BLaER1 (cell line): ENCODE results near the gene PPFIA2.

Experiments
- H3K27ac ChIP-seq: shearing (Covaris generic); formaldehyde crosslinking; 2 replicates; pipeline ENCODE4 v1.8.1; 2022
- H3K27me3 ChIP-seq: shearing (Covaris generic); formaldehyde crosslinking; 2 replicates; pipeline ENCODE4 v1.8.1; 2022
- H3K36me3 ChIP-seq: shearing (Covaris generic); formaldehyde crosslinking; 2 replicates; pipeline ENCODE4 v1.8.1; 2022
- H3K4me1 ChIP-seq: shearing (Covaris generic); formaldehyde crosslinking; 2 replicates; pipeline ENCODE4 v1.8.1; 2022
- H3K4me2 ChIP-seq: shearing (Covaris generic); formaldehyde crosslinking; 2 replicates; pipeline ENCODE4 v1.8.1; 2022
- H3K4me3 ChIP-seq: shearing (Covaris generic); formaldehyde crosslinking; 2 replicates; pipeline ENCODE4 v1.8.1; 2022
- H3K9ac ChIP-seq: shearing (Covaris generic); formaldehyde crosslinking; 2 replicates; pipeline ENCODE4 v1.8.1; 2022
- H3K9me3 ChIP-seq: shearing (Covaris generic); formaldehyde crosslinking; 2 replicates; pipeline ENCODE4 v1.8.1; 2022
- H4K20me1 ChIP-seq: shearing (Covaris generic); formaldehyde crosslinking; 2 replicates; pipeline ENCODE4 v1.8.1; 2022
- Cebpa-rat ChIP-seq: shearing (Covaris generic); IDR thresholded peaks from 2 replicates; pipeline ENCODE4 v1.8.1; 2022

PPFIA2 gene

DNA sequence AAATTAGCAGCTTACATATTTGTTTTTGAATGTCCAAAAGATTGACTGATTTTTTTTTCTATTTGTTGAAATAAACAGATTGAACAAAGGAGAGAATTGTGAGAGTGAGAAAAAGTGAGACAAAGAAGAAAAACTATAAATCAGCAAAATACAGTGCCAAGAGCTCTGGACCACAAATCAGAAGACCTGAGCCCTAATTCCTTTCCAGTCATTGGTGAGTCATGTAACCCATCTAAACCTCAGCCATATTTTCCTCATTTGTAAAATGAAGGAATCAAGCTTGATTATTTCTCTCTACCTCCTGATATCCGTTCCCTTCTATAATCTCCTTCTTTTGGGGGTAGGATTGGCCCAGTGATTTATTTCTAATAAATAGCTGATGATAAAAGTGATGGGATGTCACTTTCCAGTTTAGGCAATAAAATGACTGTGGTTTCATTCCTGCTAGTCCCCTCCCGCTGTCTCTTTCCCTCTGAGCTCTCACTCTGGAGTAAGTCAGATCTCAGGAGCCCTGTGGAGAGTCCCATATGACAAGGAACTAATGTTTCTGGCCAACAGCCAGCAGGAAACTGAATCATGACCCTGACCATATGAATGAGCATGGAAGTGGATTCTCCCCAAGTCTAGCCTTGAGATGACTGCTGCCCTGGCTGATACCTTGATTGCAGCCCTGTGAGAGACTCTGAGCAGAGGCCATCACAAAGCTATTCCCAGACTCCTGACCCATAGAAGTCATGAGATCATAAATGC is 462.4 kb downstream of the PPFIA2 start:
- TF ChIP-seq Cebpa-rat, result no peak
- H3K27me3 ChIP-seq, result no peaks in the 10 kb centered on the region
- no peaks in the 10 kb centered on the region for H4K20me1 ChIP-seq
- no peaks in the 10 kb centered on the region for H3K4me1 ChIP-seq
- no peak overlapping the region for H3K9ac ChIP-seq
- H3K4me3 ChIP-seq, result no peak overlapping the region
- H3K4me2 ChIP-seq, result no peak overlapping the region
- H3K36me3 ChIP-seq, result no peaks in the 10 kb centered on the region
- no peak overlapping the region for H3K27ac ChIP-seq
- H3K9me3 ChIP-seq, result no peaks in the 10 kb centered on the region

DNA sequence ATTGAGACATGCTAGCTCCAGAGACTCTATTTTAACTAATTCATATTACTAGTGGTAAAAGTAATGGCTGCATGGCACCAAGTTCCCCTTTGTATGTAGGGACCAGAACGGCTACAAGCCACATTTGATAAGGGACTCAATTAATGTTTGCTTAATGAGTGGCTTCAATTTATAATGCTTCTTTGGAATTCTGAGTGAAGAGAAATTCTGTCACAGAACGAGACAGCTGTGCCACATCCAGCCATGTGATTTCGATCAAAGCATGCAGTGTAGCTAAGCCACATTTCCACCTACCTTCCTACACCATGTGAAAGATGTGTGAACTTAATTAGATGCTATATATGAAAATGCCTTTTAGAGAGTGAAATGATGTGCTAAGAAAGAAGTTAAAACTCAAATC is 463.9 kb downstream of the PPFIA2 start:
- Histone ChIP-seq H3K27ac (no peak overlapping the region), H3K9me3 (no peaks in the 10 kb centered on the region), H3K9ac (no peak overlapping the region), H3K4me1 (no peaks in the 10 kb centered on the region), H3K27me3 (no peaks in the 10 kb centered on the region), H3K4me2 (no peak overlapping the region), H3K4me3 (no peak overlapping the region), H4K20me1 (no peaks in the 10 kb centered on the region), H3K36me3 (no peaks in the 10 kb centered on the region)
- TF ChIP-seq Cebpa-rat, result no peak

DNA sequence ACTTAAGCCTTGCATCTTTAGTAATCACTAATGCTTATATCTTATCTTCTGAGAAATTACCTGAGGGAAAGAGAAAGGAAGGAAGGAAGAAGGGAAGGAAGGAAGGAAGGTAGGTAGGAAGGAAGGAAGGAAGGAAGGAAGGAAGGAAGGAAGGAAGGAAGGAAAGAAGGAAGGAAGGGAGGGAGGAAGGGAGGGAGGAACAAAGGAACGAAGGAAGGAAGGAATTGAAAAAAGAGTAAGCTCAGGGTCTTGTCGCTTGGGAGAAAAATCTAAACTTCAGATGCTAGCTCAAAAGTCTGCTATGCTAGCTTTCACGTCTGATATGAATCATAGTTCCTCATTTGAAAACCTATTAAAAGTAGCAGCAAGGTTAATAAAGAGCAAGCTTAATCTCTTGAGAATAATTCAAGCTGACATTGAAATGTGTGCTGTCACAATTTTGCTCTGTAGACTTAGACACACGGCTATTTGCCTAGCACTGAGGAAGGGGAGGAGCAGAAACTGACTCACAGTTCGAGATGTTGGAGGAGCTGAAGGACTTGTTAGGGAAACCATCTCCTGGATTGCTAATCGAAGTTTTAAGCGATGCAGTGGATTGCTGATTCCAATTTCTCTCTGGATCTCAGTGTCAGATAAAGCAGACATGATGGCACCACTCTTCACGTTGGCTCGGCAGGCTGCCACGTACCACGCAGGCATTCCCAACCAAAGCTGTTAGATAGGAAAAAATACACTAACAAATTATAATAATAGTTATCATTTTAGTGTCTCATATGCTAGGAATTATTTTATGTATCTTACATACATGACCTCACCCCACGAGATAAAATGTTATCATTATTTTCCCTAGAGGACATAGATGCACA is 464.6 kb downstream of the PPFIA2 start:
- TF ChIP-seq Cebpa-rat, result no peak
- no peak overlapping the region for H3K4me2 ChIP-seq

GRCh38 chr12:81288651-81289050 is 470.5 kb downstream of the PPFIA2 start:
- TF ChIP-seq Cebpa-rat, result no peak
- Histone ChIP-seq H3K27me3 (no peaks in the 10 kb centered on the region), H3K9me3 (no peaks in the 10 kb centered on the region), H3K36me3 (no peaks in the 10 kb centered on the region), H3K9ac (no peak overlapping the region), H4K20me1 (no peaks in the 10 kb centered on the region), H3K27ac (no peak overlapping the region), H3K4me1 (no peaks in the 10 kb centered on the region), H3K4me2 (no peak overlapping the region), H3K4me3 (no peak overlapping the region)

More for the DNA sequence above, 464.6 kb downstream of the PPFIA2 start:
- Histone ChIP-seq H3K9me3 (no peaks in the 10 kb centered on the region), H3K4me3 (no peak overlapping the region), H4K20me1 (no peaks in the 10 kb centered on the region), H3K27me3 (no peaks in the 10 kb centered on the region), H3K36me3 (no peaks in the 10 kb centered on the region), H3K27ac (no peak overlapping the region), H3K4me1 (no peaks in the 10 kb centered on the region), H3K9ac (no peak overlapping the region)

DNA sequence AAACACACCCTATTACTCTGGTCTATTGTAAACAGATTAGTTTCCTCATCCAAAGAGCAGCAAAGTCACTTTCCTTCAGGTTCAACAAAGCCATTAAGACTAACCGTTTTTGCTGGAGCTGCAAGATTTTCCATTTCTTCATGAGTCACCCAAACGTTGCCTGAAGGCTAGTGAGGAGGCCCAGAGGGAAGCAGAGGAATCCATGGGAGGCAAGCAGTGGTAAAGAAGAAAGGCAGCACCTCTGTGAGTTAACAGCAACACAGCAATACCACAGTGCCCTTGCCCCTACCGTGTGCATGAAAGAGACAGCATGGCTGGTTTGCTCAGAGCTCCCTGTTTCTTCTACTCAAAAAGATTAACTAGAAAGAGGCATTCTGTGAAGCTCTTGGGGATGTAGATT is 475.0 kb downstream of the PPFIA2 start:
- Histone ChIP-seq H3K4me1 (no peaks in the 10 kb centered on the region), H4K20me1 (no peaks in the 10 kb centered on the region), H3K4me3 (no peak overlapping the region), H3K27me3 (no peaks in the 10 kb centered on the region), H3K27ac (no peak overlapping the region), H3K9me3 (no peaks in the 10 kb centered on the region), H3K4me2 (no peak overlapping the region), H3K9ac (no peak overlapping the region), H3K36me3 (no peaks in the 10 kb centered on the region)
- TF ChIP-seq Cebpa-rat, result no peak

DNA sequence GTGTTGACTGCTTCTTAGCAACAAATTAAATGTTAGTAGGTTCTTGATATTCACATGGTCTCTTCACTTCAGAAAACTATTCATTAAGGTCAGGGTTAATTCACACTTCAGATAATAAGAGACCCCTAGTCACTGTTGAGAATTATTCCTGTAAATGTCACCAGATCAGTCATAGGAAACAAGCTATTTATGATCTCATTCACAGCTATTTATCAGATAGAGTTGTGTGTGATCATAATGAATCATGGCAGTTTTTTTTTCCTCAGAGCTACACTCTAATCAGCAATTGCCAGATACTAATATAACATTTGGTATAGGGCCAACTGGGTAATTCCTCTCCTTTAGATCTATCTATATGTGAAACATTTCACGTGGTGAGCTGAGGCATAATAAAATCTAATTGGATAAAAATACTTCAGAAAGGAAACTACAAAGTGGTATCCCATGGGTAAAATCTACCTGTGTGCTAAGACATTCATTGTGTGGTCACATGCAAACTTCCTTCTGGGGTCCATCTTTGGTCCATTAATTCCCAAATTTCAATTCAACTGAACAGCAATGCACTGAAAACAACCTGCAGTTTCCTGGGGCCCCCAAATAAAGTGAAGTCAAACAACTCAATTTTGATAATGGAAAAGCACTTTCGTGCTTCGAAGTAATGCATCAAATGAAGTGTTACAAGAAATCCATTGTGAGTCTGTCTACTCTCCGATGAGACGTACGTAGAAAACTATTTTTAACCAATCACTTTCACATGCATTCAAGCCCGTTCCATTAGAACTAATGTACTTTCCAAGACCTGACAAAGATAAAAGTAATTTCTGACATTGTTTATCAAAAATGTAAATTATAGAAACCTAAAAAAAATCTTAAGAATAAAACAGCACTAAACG is 484.3 kb downstream of the PPFIA2 start:
- Histone ChIP-seq H3K4me1 (no peaks in the 10 kb centered on the region), H3K27ac (no peak overlapping the region), H3K4me2 (no peak overlapping the region), H4K20me1 (no peaks in the 10 kb centered on the region), H3K9me3 (no peaks in the 10 kb centered on the region), H3K36me3 (no peaks in the 10 kb centered on the region), H3K27me3 (no peaks in the 10 kb centered on the region), H3K4me3 (no peak overlapping the region), H3K9ac (no peak overlapping the region)
- TF ChIP-seq Cebpa-rat, result no peak

DNA sequence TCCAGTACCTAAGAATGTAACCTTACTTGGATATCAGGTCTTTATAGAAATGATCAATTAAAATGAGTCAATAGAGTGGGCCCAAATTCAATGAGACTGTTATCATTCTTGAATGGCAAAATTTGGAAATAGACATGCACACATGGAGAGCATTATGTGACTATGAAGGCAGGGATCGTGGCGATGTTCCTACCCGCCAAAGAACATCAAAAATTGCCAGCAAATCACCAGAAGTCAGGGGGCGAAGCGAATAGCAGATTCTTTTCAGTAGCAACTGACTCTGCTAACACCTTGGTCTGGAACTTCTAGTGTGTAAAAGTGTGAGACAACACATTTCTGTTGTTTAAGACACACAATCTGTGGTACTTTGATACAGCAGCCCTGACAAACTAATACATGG is 488.8 kb downstream of the PPFIA2 start:
- H3K9me3 ChIP-seq, result no peaks in the 10 kb centered on the region
- H3K27ac ChIP-seq, result no peak overlapping the region
- no peaks in the 10 kb centered on the region for H3K36me3 ChIP-seq
- no peak overlapping the region for H3K9ac ChIP-seq
- H3K4me2 ChIP-seq, result no peak overlapping the region
- TF ChIP-seq Cebpa-rat, result no peak
- no peak overlapping the region for H3K4me3 ChIP-seq
- H3K27me3 ChIP-seq, result no peaks in the 10 kb centered on the region
- no peaks in the 10 kb centered on the region for H3K4me1 ChIP-seq
- no peaks in the 10 kb centered on the region for H4K20me1 ChIP-seq

GRCh38 chr12:81263072-81263471 is 496.1 kb downstream of the PPFIA2 start:
- TF ChIP-seq Cebpa-rat, result no peak
- Histone ChIP-seq H4K20me1 (no peaks in the 10 kb centered on the region), H3K4me1 (no peaks in the 10 kb centered on the region), H3K4me2 (no peak overlapping the region), H3K4me3 (no peak overlapping the region), H3K9ac (no peak overlapping the region), H3K27ac (no peak overlapping the region), H3K27me3 (no peaks in the 10 kb centered on the region), H3K36me3 (no peaks in the 10 kb centered on the region), H3K9me3 (no peaks in the 10 kb centered on the region)

DNA sequence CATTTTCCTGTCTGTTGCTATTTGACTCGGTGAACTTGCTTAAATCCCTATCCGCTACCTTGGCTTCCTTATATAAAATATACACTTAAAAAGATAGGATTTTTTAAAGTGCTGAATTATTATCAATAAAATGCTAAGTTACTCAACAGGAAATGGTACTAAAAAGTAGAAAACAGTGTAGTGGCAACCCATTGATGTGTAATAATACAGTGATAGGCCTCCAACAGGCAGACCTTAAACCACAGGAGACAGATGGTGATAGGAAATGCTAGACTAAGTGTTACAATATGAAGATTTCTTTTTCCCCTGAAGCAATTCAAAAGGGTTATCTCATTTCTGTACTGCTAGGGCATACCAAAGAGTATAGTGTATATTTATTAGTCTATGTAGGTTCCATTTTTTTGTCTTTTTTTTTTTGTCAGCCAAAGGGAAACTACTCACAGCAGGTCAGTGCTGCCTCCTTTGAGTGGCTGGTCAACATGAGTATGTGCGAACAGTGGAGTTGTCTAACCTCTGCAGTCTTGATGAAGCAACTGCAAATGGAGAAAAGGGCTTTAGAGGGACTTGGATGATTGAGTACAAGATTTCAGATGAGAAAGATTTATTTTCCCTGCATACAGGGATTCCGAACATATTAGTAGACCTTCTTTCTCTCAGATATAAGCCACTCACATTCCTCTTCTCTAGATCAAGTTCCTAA is 497.5 kb downstream of the PPFIA2 start:
- H3K4me3 ChIP-seq, result no peak overlapping the region
- H3K4me1 ChIP-seq, result no peaks in the 10 kb centered on the region
- H3K4me2 ChIP-seq, result no peak overlapping the region
- no peak overlapping the region for H3K9ac ChIP-seq
- H3K27me3 ChIP-seq, result no peaks in the 10 kb centered on the region
- no peaks in the 10 kb centered on the region for H3K36me3 ChIP-seq
- TF ChIP-seq Cebpa-rat, result no peak
- H3K27ac ChIP-seq, result no peak overlapping the region
- no peaks in the 10 kb centered on the region for H4K20me1 ChIP-seq
- H3K9me3 ChIP-seq, result no peaks in the 10 kb centered on the region
